ENCODE measurements around the gene WNT7A.

DNA sequence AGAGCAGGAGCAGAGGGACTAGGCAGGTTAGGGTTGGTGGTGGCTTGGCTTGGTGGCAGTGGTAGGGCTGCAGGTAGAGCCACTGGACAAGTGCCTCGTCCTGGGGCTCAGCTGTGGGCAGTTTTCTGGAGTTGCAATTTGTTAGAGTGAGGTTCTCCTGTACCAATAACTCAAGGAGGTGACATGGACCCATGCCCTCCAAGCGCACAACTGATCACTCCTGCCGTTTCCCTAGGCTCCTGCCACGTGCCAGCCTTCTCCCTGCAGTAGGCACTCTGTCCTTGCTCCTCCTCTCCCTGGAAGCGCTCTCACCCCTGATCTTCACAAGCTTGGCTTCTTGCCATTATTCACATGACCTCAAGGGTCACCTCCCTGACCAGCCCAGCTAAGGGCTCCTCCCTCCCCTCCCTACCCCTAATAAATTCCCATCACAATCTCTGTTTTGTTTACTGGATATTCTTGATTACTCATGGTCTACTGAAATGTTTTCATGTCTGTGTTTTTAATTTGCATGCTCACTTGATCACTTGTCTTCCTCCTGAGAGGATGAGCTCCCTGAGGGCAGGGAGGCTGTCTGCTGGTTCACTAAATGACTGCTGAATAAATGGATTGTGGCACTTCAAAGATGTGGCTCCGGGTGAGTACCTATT is 3.3 kb downstream of the WNT7A start:
- TF ChIP-seq, protein P1, sequence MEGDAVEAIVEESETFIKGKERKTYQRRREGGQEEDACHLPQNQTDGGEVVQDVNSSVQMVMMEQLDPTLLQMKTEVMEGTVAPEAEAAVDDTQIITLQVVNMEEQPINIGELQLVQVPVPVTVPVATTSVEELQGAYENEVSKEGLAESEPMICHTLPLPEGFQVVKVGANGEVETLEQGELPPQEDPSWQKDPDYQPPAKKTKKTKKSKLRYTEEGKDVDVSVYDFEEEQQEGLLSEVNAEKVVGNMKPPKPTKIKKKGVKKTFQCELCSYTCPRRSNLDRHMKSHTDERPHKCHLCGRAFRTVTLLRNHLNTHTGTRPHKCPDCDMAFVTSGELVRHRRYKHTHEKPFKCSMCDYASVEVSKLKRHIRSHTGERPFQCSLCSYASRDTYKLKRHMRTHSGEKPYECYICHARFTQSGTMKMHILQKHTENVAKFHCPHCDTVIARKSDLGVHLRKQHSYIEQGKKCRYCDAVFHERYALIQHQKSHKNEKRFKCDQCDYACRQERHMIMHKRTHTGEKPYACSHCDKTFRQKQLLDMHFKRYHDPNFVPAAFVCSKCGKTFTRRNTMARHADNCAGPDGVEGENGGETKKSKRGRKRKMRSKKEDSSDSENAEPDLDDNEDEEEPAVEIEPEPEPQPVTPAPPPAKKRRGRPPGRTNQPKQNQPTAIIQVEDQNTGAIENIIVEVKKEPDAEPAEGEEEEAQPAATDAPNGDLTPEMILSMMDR (IDR thresholded peaks at IDR 0.05), result no peak
- TF ChIP-seq POLR2A (IDR thresholded peaks at IDR 0.05) (no peak), POLR2AphosphoS5 (IDR thresholded peaks at IDR 0.05) (no peak), EP300 (IDR thresholded peaks at IDR 0.05) (no peak)

All from stomach (tissue), 4 donors.